ENCODE data around the gene ZC3H6.

The ZC3H6 gene

GRCh38 chr2:112275311-112275886, at the start of gene ZC3H6:
Gene ZC3H6, plus strand, starts transcription at chr2:112275597. Its CDS starts 398 bp downstream, at chr2:112275995.
- peak; percentile 92 for FAIRE-seq

GRCh38 chr2:112229348-112229747, 46.0 kb upstream of the ZC3H6 start:
- FAIRE-seq: no peak

GRCh38 chr2:112230371-112230770, 45.0 kb upstream of the ZC3H6 start:
- FAIRE-seq: peak; percentile 60

GRCh38 chr2:112239862-112240261, 35.5 kb upstream of the ZC3H6 start:
- FAIRE-seq: no peak

GRCh38 chr2:112242384-112242783, 33.0 kb upstream of the ZC3H6 start:
- no peak for FAIRE-seq

GRCh38 chr2:112243233-112243632, 32.2 kb upstream of the ZC3H6 start:
- no peak for FAIRE-seq

- FAIRE-seq: no peak
Measured at GRCh38 chr2:112244854-112245253, 30.5 kb upstream of the ZC3H6 start.

- FAIRE-seq: no peak
Measured at GRCh38 chr2:112251271-112251670, 24.1 kb upstream of the ZC3H6 start.

GRCh38 chr2:112253261-112253815, 22.1 kb upstream of the ZC3H6 start:
- FAIRE-seq: no peak

GRCh38 chr2:112254466-112255240, 20.7 kb upstream of the ZC3H6 start, which contains the start of gene ZC3H8:
Gene ZC3H8, minus strand, starts transcription at chr2:112255042. Its CDS starts 61 bp downstream, at chr2:112254981.
- FAIRE-seq: peak; percentile 27

- no peak for FAIRE-seq
Measured at GRCh38 chr2:112255875-112256274, 19.5 kb upstream of the ZC3H6 start.

- no peak for FAIRE-seq
Measured at GRCh38 chr2:112256654-112257053, 18.7 kb upstream of the ZC3H6 start.

- FAIRE-seq: no peak
Measured at GRCh38 chr2:112257575-112257974, 17.8 kb upstream of the ZC3H6 start.

- no peak for FAIRE-seq
Measured at GRCh38 chr2:112259509-112260294, 15.7 kb upstream of the ZC3H6 start.

- no peak for FAIRE-seq
Measured at GRCh38 chr2:112260295-112260625, 15.1 kb upstream of the ZC3H6 start.

- no peak for FAIRE-seq
Measured at GRCh38 chr2:112262876-112263275, 12.5 kb upstream of the ZC3H6 start.

- FAIRE-seq: no peak
Measured at GRCh38 chr2:112268547-112268946, 6.8 kb upstream of the ZC3H6 start.

- FAIRE-seq: no peak
Measured at GRCh38 chr2:112272669-112273068, 2.7 kb upstream of the ZC3H6 start.

- peak; percentile 11 for FAIRE-seq
Measured at GRCh38 chr2:112273349-112273748, 2.0 kb upstream of the ZC3H6 start.

- no peak for FAIRE-seq
Measured at GRCh38 chr2:112275887-112276773, 733 bp downstream of the ZC3H6 start.

GRCh38 chr2:112276954-112277353, 1.6 kb downstream of the ZC3H6 start:
- FAIRE-seq: no peak

- FAIRE-seq: no peak
Measured at GRCh38 chr2:112277596-112278220, 2.3 kb downstream of the ZC3H6 start.
